Raji (cell line): ENCODE measurements around the gene C2CD3.

Experiments
- POLR2A ChIP-seq: IDR thresholded peaks from 2 replicates; pipeline ENCODE4 v1.6.1; 2011; ENCODE audit warnings: low read depth, low read length, control low read depth; ENCODE audit not compliant: insufficient read depth

C2CD3 gene

GRCh38 chr11:73997120-73997770 lies 173.6 kb downstream of the C2CD3 start:
- TF ChIP-seq POLR2A, result no peak

GRCh38 chr11:73996161-73996747 lies 174.5 kb downstream of the C2CD3 start:
- no peak for TF ChIP-seq POLR2A

- no peak for TF ChIP-seq POLR2A
These were observed 175.1 kb downstream of the C2CD3 start for GRCh38 chr11:73995731-73996130.

GRCh38 chr11:73995247-73995646 lies 175.6 kb downstream of the C2CD3 start:
- TF ChIP-seq POLR2A, result peak; percentile 53

- TF ChIP-seq POLR2A, result 0 out of 2 replicates have a peak, but pooled peaks have one; percentile 21
These were observed 179.3 kb downstream of the C2CD3 start for GRCh38 chr11:73991471-73992006.

GRCh38 chr11:73990730-73991129 lies 180.1 kb downstream of the C2CD3 start:
- TF ChIP-seq POLR2A, result no peak

GRCh38 chr11:73989156-73989555 lies 181.6 kb downstream of the C2CD3 start:
- no peak for TF ChIP-seq POLR2A

- no peak for TF ChIP-seq POLR2A
These were observed 182.6 kb downstream of the C2CD3 start for GRCh38 chr11:73988227-73988626.

- no peak for TF ChIP-seq POLR2A
These were observed 186.9 kb downstream of the C2CD3 start for GRCh38 chr11:73983741-73984538.

GRCh38 chr11:73982990-73983740 lies 187.6 kb downstream of the C2CD3 start:
- TF ChIP-seq POLR2A, result peak; percentile 97

GRCh38 chr11:73982595-73982989 lies 188.2 kb downstream of the C2CD3 start, which contains the start of gene UCP2:
Gene UCP2, minus strand, starts transcription at chr11:73982843. Its CDS starts 4,465 bp downstream, at chr11:73978378.
- peak; percentile 90 for TF ChIP-seq POLR2A

- no peak for TF ChIP-seq POLR2A
These were observed 189.6 kb downstream of the C2CD3 start for GRCh38 chr11:73981051-73981805.

- TF ChIP-seq POLR2A, result peak; percentile 59
These were observed 190.5 kb downstream of the C2CD3 start for GRCh38 chr11:73980001-73980961.
